SK-N-MC (cell line): Measurements from ENCODE around the gene NDUFAF2.

Source experiments
- EZH2 ChIP-seq: fragments of 200-600 bp; sonication (generic); IDR thresholded peaks from one replicate; pipeline ENCODE4 v1.6.1; 2017; ENCODE audit warnings: antibody characterized with exemption
- FOXP2 ChIP-seq: optimal IDR thresholded peaks from 2 replicates; pipeline ENCODE3; 2011; ENCODE audit warnings: mild to moderate bottlenecking, moderate library complexity; ENCODE audit not compliant: insufficient read depth; ENCODE audit errors: extremely low read length, control extremely low read depth
- POLR2AphosphoS5 ChIP-seq: IDR thresholded peaks from 2 replicates; pipeline ENCODE4 v1.6.1; 2012; ENCODE audit warnings: mild to moderate bottlenecking, low read depth, low read length, borderline replicate concordance

DNA sequence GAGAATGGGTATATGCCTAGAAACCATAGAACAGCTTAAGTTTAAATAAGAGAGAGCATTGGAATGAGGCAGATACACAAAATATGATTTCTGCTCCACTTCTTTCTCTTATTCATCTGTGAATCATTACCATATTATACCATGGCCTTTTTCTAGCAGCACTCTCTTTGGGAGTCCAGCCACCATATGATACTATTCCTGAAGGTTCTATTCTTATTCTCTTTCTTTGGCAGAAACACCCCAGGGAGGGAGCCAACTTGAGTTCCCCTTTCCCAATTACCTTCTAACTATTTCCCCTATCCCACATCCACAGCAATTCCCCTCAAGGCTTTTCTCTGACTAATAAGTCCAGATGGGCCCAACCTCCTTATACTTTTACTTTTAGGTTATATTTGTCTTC, 55.9 kb downstream of the NDUFAF2 start:
- no peak for TF ChIP-seq EZH2
- no peak for TF ChIP-seq POLR2AphosphoS5
- no peak for TF ChIP-seq FOXP2
